T-helper 9 cell (primary cell): Measurements from ENCODE around the gene PHPT1.

Experiments
- DNase-seq: peaks from one replicate; pipeline ENCODE4 v3.0.0-alpha.2; 2020

The PHPT1 gene

GRCh38 chr9:136849960-136850865 is 1.0 kb downstream of the PHPT1 start:
- DNase-seq, result no peak

- DNase-seq, result no peak
Measured at GRCh38 chr9:136850866-136851775, 1.9 kb downstream of the PHPT1 start.

GRCh38 chr9:136851941-136852663 is 2.9 kb downstream of the PHPT1 start, which contains the start of gene MAMDC4:
TSS of gene MAMDC4 (plus strand) at chr9:136852346. CDS start at chr9:136852417, 71 bp downstream.
- no peak for DNase-seq

GRCh38 chr9:136852664-136853595 is 3.7 kb downstream of the PHPT1 start:
- DNase-seq, result no peak

- no peak for DNase-seq
Measured at GRCh38 chr9:136853596-136854112, 4.4 kb downstream of the PHPT1 start.

- DNase-seq, result no peak
Measured at GRCh38 chr9:136854113-136854841, 5.1 kb downstream of the PHPT1 start.

GRCh38 chr9:136854842-136855460 is 5.7 kb downstream of the PHPT1 start:
- no peak for DNase-seq

GRCh38 chr9:136855461-136856078 is 6.4 kb downstream of the PHPT1 start:
- DNase-seq, result no peak

- DNase-seq, result no peak
Measured at GRCh38 chr9:136856079-136856476, 6.9 kb downstream of the PHPT1 start.

- no peak for DNase-seq
Measured at GRCh38 chr9:136856541-136857141, 7.4 kb downstream of the PHPT1 start.

GRCh38 chr9:136857166-136857565 is 8.0 kb downstream of the PHPT1 start:
- DNase-seq, result no peak

GRCh38 chr9:136857581-136858412 is 8.6 kb downstream of the PHPT1 start:
- no peak for DNase-seq

- DNase-seq, result no peak
Measured at GRCh38 chr9:136858452-136858843, 9.2 kb downstream of the PHPT1 start.

- no peak for DNase-seq
Measured at GRCh38 chr9:136858844-136859757, 9.9 kb downstream of the PHPT1 start.

- DNase-seq, result no peak
Measured at GRCh38 chr9:136860529-136860928, 11.3 kb downstream of the PHPT1 start.

- no peak for DNase-seq
Measured at GRCh38 chr9:136860933-136861873, 12.0 kb downstream of the PHPT1 start.
